Kidney (tissue), 14 donors: ENCODE measurements around the gene TSC2. TPM values are rescaled to one million over a fixed set of nuclear protein-coding genes. Genes with fewer than 3 reads are reported as not detected.

Experiments
- DNase-seq, 5 donors: peaks; one replicate each; pipeline ENCODE4 v3.0.0-alpha.2; 2013 to 2020
- FAIRE-seq: peaks from 2 replicates; lab custom pipeline; 2012; peaks lifted over from hg19 to GRCh38; lab: Jason Lieb, UNC
- H3K27ac ChIP-seq, 2 donors: one replicate each; pipeline ENCODE4 v1.7.0; 2013; ENCODE audit warnings: low read depth in 2 of 2, low read length in 2 of 2, inconsistent platforms in 1 of 2
- H3K27me3 ChIP-seq: one replicate; pipeline ENCODE4 v1.7.1; 2013; ENCODE audit warnings: low read length, inconsistent platforms; ENCODE audit not compliant: control insufficient read depth, insufficient read depth
- H3K36me3 ChIP-seq, 3 donors: one replicate each; pipeline versions ENCODE4 v1.7.0 to v1.7.1; 2013; ENCODE audit warnings: low read length in 3 of 3, control low read depth in 1 of 3, inconsistent platforms in 1 of 3; ENCODE audit not compliant: insufficient read depth in 3 of 3, control insufficient read depth in 2 of 3
- H3K4me1 ChIP-seq, 3 donors: one replicate each; pipeline versions ENCODE4 v1.7.0 to v1.7.1; 2013; ENCODE audit warnings: low read length in 3 of 3, inconsistent platforms in 1 of 3, low read depth in 1 of 3; ENCODE audit not compliant: control insufficient read depth in 2 of 3, insufficient read depth in 2 of 3
- H3K4me3 ChIP-seq, 3 donors: one replicate each; pipeline versions ENCODE4 v1.7.0 to v1.8.1; 2013; ENCODE audit warnings: low read length in 3 of 3, control low read depth in 1 of 3, inconsistent platforms in 1 of 3
- H3K9ac ChIP-seq, 3 donors: one replicate each; pipeline versions ENCODE4 v1.7.0 to v1.7.1; 2013; ENCODE audit warnings: low read length in 3 of 3, control low read depth in 1 of 3, inconsistent platforms in 1 of 3
- H3K9me3 ChIP-seq, 3 donors: one replicate each; pipeline versions ENCODE4 v1.7.0 to v1.7.1; 2013; ENCODE audit warnings: low read length in 3 of 3, control low read depth in 1 of 3, inconsistent platforms in 1 of 3; ENCODE audit not compliant: control insufficient read depth in 2 of 3, insufficient read depth in 1 of 3
- CTCF ChIP-seq: IDR thresholded peaks from 3 replicates; pipeline ENCODE4 v1.5.1; 2012; ENCODE audit warnings: mild to moderate bottlenecking, moderate library complexity, borderline replicate concordance; ENCODE audit not compliant: insufficient read depth; ENCODE audit errors: extremely low read depth
- intact Hi-C: fragments of 100-400 bp; cut with DNase I; formaldehyde crosslinking; loops from one replicate; pipeline ENCODE4 v1.11.1; 2022
- polyA plus RNA-seq: library from polyadenylated mRNA; stranded (reverse); fragments of 350-450 nt; fragmentation: Illumina TruSeq; extraction: RNeasy Lipid Tissue Mini Kit (QIAGEN cat#74804); gene quantifications from one replicate; pipeline ENCODE4 v1.2.3, GENCODE V29; 2014; ENCODE audit warnings: low read depth, low replicate concordance; ENCODE audit not compliant: insufficient read depth
- total RNA-seq: library from RNA; stranded (reverse); fragmentation: NEBNext Ultra II Directional; extraction: Animal tissue kit (Norgen Biotek cat#: 25700); gene quantifications from one replicate; pipeline ENCODE4 v1.2.1, GENCODE V29; 2021
- donor health status: control.
- donor health status: control.
- donor health status: control.
- donor health status: control.
- donor health status: control.
- donor health status: DM: yes; HTN: yes; CAD: no.
- donor health status: Normal renal cell carcinoma (clear cell type).

TSC2 gene
- total and polyA plus RNA-seq, 2 donors from 2014 or later: 40.0 to 151 TPM

- no peak for FAIRE-seq
- Histone ChIP-seq H3K9ac (no peak overlapping the region), H3K27me3 (no peaks in the 10 kb centered on the region), H3K27ac (no peak overlapping the region), H3K4me1 (peaks cover 0 to 37% (median 0%) of the 10 kb centered on the region in 3 donors), H3K36me3 (no peaks in the 10 kb centered on the region), H3K9me3 (no peaks in the 10 kb centered on the region), H3K4me3 (peak overlapping the region in 2 of 3 donors; percentile 16 to 37)
- intact Hi-C loops: loop anchor here (10.0 kb wide), 1 partner anchor 122 kb away; the partner anchor contains the start of gene RAB26
- peak; percentile 77 to 91 (median 81) for DNase-seq
- no peak for TF ChIP-seq CTCF
Observed at GRCh38 chr16:2022723-2023091, 25.1 kb upstream of the TSC2 start.

- Histone ChIP-seq H3K4me1 (peaks cover 0 to 41% (median 0%) of the 10 kb centered on the region in 3 donors), H3K36me3 (no peaks in the 10 kb centered on the region), H3K9ac (no peak overlapping the region), H3K27ac (peak overlapping the region; percentile 20 to 69), H3K4me3 (peak overlapping the region in 2 of 3 donors; percentile 37 to 52), H3K9me3 (no peaks in the 10 kb centered on the region), H3K27me3 (no peaks in the 10 kb centered on the region)
- TF ChIP-seq CTCF: peak; percentile 99
- DNase-seq: peak; percentile 95 to 98 (median 96)
- intact Hi-C loops: loop anchor here (10.0 kb wide), 1 partner anchor 121 kb away; the partner anchor contains the start of gene RAB26
- FAIRE-seq: no peak
Observed at GRCh38 chr16:2023092-2024031, 24.4 kb upstream of the TSC2 start.

GRCh38 chr16:2024032-2024420 lies 23.8 kb upstream of the TSC2 start:
- Histone ChIP-seq H3K36me3 (no peaks in the 10 kb centered on the region), H3K27ac (peak overlapping the region; percentile 20 to 69), H3K4me3 (no peak overlapping the region), H3K27me3 (no peaks in the 10 kb centered on the region), H3K4me1 (peaks cover 0 to 44% (median 0%) of the 10 kb centered on the region in 3 donors), H3K9ac (no peak overlapping the region), H3K9me3 (no peaks in the 10 kb centered on the region)
- peak in 1 of 5 donors; percentile 67 for DNase-seq
- no peak for FAIRE-seq
- intact Hi-C loops: loop anchor here (10.0 kb wide), 1 partner anchor 121 kb away; the partner anchor contains the start of gene RAB26
- no peak for TF ChIP-seq CTCF
